Astrocyte of the spinal cord (primary cell): ENCODE data around the gene PKD1L1.

Experiments
- DNase-seq: peaks from one replicate; pipeline ENCODE4 v3.0.0; 2011; ENCODE audit warnings: low read depth, low spot score
- H3K4me3 ChIP-seq: 2 replicates; pipeline ENCODE4 v1.5.1; 2011; ENCODE audit warnings: low read depth, mild to moderate bottlenecking, low read length, moderate library complexity
- in situ Hi-C: cut with HindIII; loops from 2 replicates; pipeline ENCODE4 v1.10.0; 2017; ENCODE audit warnings: low sequenced_read_pairs
- TF ChIP-seq, protein P1 (sequence below): IDR thresholded peaks from 2 replicates; pipeline ENCODE4 v1.5.1; 2012; ENCODE audit warnings: low read depth, mild to moderate bottlenecking, low read length, inconsistent platforms

Gene PKD1L1

DNA sequence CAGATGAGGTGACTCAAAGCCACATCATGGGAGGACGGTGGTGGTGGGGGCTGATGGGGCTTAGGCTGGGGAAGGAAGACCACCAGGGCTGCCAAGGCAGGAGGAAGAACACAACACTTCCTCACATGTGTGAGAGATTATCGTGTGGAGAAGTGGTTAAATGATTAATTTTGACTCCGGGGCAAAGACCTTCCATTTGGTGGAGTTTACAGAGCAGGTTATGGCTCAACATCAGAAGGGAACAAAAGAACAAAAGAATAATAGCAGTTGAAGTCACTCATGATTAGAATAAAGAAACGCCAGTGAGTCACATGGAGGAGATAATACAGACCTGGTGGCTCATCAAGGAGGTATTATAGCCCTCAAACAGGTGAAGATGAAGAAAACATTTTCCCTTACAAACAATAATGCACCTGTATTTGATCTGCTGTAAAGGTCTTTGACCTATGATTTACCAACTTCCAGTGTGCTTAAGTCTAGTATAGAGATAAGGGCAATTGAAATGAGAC lies 170.1 kb downstream of the PKD1L1 start:
- TF ChIP-seq, protein P1, sequence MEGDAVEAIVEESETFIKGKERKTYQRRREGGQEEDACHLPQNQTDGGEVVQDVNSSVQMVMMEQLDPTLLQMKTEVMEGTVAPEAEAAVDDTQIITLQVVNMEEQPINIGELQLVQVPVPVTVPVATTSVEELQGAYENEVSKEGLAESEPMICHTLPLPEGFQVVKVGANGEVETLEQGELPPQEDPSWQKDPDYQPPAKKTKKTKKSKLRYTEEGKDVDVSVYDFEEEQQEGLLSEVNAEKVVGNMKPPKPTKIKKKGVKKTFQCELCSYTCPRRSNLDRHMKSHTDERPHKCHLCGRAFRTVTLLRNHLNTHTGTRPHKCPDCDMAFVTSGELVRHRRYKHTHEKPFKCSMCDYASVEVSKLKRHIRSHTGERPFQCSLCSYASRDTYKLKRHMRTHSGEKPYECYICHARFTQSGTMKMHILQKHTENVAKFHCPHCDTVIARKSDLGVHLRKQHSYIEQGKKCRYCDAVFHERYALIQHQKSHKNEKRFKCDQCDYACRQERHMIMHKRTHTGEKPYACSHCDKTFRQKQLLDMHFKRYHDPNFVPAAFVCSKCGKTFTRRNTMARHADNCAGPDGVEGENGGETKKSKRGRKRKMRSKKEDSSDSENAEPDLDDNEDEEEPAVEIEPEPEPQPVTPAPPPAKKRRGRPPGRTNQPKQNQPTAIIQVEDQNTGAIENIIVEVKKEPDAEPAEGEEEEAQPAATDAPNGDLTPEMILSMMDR = no peak
- no peak overlapping the region for H3K4me3 ChIP-seq
- DNase-seq = no peak
- in situ Hi-C loops = no loop called here

DNA sequence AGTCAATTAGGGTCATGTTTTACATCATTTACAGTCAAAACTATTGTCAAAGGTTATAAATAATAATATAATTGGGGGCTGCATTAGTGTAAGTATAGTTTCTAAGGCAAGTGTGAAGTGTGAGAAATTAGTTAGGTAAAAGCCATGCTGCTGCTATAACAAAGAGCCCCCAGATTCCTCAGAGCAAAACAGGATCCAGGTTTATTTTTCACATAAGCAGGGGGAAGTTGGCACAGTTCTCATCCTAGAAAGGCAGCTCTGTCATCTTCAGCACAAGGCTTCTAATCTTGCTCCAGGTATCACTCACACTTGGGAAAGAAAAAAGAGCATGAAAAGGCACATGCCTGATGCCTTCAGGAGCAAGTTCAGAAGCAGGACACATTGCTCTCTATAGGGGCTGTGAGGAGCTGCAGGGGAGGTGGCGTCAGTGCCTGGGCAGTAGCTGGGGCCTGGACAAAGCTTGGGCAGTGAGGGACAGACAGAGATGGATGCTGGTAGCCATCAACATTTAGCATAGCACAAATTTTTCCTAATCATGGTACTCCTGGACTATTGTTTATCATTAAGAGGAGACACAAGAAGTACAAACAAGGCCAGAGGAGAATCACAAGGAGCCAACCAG lies 170.6 kb downstream of the PKD1L1 start:
- TF ChIP-seq, protein P1 = no peak
- in situ Hi-C loops = no loop called here
- no peak overlapping the region for H3K4me3 ChIP-seq
- no peak for DNase-seq

DNA sequence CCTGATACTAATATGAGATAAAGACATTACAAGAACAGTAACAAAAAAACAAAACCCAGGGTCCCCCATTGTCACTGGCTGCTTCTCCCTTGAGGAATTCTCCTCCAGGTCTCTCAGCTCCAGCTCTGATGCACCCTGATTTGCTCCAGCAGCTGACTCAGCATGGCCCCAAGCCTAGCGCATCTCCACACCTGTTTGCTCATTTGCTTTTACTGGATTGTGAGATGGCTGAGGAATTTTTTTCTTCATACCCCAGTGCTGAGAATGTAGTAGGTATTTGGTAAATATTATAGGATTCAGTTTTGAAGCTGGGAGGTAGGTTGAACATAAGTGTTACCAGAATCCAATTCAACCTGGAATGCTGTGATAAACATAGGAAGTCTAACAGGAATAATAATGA lies 171.9 kb downstream of the PKD1L1 start:
- TF ChIP-seq, protein P1 = no peak
- H3K4me3 ChIP-seq = no peak overlapping the region
- in situ Hi-C loops = no loop called here
- DNase-seq = no peak

DNA sequence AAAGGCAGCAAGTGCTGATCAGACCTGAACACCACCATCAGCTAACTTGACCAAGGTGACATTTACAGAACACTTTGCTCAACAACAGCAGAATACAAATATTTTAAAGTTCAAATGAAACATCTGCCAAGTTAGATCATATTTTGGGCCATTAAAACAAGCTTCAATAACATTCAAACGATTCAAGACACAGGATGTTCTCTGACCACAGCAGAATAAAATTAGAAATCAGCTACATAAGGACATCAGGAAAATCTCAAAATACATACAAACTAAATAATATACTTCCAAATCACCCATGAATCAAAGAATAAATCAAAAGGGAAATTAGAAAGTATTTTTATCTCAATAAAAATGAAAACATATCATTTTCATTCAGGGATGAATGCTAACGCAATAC lies 173.0 kb downstream of the PKD1L1 start:
- in situ Hi-C loops = no loop called here
- TF ChIP-seq, protein P1 = no peak
- no peak overlapping the region for H3K4me3 ChIP-seq
- DNase-seq = no peak

DNA sequence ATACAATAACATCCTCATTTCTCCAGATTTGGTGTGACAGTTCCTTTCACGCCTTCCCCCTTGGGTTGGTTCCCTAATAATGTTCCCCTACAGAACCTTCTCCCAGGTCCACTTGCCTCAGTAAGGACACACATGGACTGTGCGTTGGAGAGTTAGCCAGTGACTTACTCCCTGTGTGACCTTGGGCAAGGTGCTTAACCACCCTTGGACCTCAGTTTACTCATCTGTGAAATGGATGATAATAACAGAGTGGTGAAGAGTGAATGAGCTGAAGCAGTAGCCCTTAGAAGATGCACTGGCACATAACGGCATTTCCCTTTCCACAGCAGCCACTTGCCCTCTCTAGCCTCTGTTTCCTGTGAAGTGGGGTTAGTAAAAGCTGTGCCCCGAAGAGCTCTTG lies 175.8 kb downstream of the PKD1L1 start:
- TF ChIP-seq, protein P1 = no peak
- in situ Hi-C loops = no loop called here
- no peak for DNase-seq
- no peak overlapping the region for H3K4me3 ChIP-seq

DNA sequence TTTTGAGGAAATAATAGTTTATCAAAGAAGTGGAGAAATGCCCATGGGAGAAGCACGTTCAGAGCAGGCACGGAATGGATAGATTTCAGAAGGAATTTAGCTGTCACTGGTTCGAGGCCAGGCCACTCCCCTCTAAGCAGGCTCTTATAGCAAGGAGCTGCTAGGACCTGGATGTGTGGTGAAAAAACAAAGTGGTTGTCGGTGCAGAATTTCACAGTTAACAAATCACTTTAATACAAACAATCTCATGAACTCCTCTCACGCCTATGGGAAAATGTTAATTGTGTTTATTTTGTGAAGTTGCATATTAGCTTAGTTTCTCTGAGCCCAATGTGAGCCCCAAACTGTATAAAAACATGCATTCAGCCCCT lies 176.3 kb downstream of the PKD1L1 start:
- no peak overlapping the region for H3K4me3 ChIP-seq
- no peak for DNase-seq
- in situ Hi-C loops = no loop called here
- TF ChIP-seq, protein P1 = no peak
